Nephron (organoid): ENCODE measurements around the gene TBC1D25.
"Not testable (repeated sequence)": the region's sequence is repeated elsewhere in the genome, so short reads cannot be mapped to it uniquely, and the experiment has no call there.

Source experiments
- H3K27ac Mint-ChIP-seq, 3 experiments: 2 replicates each; pipeline ENCODE4 v1.8.0; 2020; ENCODE audit warnings: mixed read lengths in 3 of 3, mild to moderate bottlenecking in 2 of 3, moderate library complexity in 1 of 3
- H3K27me3 Mint-ChIP-seq: 2 replicates; pipeline ENCODE4 v1.8.0; 2021; ENCODE audit warnings: low read depth, mild to moderate bottlenecking, moderate library complexity, mixed read lengths
- H3K36me3 Mint-ChIP-seq: 2 replicates; pipeline ENCODE4 v1.8.0; 2020; ENCODE audit warnings: low read depth, mixed read lengths
- H3K4me1 Mint-ChIP-seq: 2 replicates; pipeline ENCODE4 v1.8.0; 2020; ENCODE audit warnings: mixed read lengths
- H3K4me3 Mint-ChIP-seq, 3 experiments: 2 replicates each; pipeline ENCODE4 v1.8.0; 2020; ENCODE audit warnings: mild to moderate bottlenecking in 3 of 3, mixed read lengths in 3 of 3, moderate library complexity in 2 of 3
- H3K9me3 Mint-ChIP-seq: 2 replicates; pipeline ENCODE4 v1.8.0; 2020; ENCODE audit warnings: mixed read lengths
- TF ChIP-seq, protein P1 (sequence below), 3 experiments: fragments of 200-600 bp; sonication (generic); IDR thresholded peaks; one replicate each; pipeline ENCODE4 v1.5.0; 2021; ENCODE audit warnings: antibody characterized with exemption in 3 of 3; ENCODE audit not compliant: unreplicated experiment in 3 of 3

The TBC1D25 gene

GRCh38 chrX:48522291-48522690 lies 17.2 kb upstream of the TBC1D25 start:
- H3K27me3 Mint-ChIP-seq = no peaks in the 10 kb centered on the region
- peak overlapping the region; percentile 90 to 94 (median 93) for H3K4me3 Mint-ChIP-seq
- H3K27ac Mint-ChIP-seq = peak overlapping the region; percentile 81 to 90 (median 86)
- peaks cover 10% of the 10 kb centered on the region for H3K36me3 Mint-ChIP-seq
- no peaks in the 10 kb centered on the region for H3K4me1 Mint-ChIP-seq
- TF ChIP-seq, protein P1, sequence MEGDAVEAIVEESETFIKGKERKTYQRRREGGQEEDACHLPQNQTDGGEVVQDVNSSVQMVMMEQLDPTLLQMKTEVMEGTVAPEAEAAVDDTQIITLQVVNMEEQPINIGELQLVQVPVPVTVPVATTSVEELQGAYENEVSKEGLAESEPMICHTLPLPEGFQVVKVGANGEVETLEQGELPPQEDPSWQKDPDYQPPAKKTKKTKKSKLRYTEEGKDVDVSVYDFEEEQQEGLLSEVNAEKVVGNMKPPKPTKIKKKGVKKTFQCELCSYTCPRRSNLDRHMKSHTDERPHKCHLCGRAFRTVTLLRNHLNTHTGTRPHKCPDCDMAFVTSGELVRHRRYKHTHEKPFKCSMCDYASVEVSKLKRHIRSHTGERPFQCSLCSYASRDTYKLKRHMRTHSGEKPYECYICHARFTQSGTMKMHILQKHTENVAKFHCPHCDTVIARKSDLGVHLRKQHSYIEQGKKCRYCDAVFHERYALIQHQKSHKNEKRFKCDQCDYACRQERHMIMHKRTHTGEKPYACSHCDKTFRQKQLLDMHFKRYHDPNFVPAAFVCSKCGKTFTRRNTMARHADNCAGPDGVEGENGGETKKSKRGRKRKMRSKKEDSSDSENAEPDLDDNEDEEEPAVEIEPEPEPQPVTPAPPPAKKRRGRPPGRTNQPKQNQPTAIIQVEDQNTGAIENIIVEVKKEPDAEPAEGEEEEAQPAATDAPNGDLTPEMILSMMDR (IDR thresholded peaks at IDR 0.05; ENCODE audit: unreplicated experiment in 3 of 3) = no peak
- H3K9me3 Mint-ChIP-seq = peaks cover 11% of the 10 kb centered on the region

- Mint-ChIP-seq H3K4me3 (peak overlapping the region; percentile 71 to 76 (median 73)), H3K9me3 (peaks cover 14% of the 10 kb centered on the region), H3K4me1 (no peaks in the 10 kb centered on the region), H3K27me3 (no peaks in the 10 kb centered on the region), H3K36me3 (peaks cover 21% of the 10 kb centered on the region), H3K27ac (peak overlapping the region in 2 of 3 experiments; percentile 30 to 70)
- TF ChIP-seq, protein P1 (IDR thresholded peaks at IDR 0.05; ENCODE audit: unreplicated experiment in 3 of 3) = no peak
These were observed 15.8 kb upstream of the TBC1D25 start for GRCh38 chrX:48523682-48524081.

DNA sequence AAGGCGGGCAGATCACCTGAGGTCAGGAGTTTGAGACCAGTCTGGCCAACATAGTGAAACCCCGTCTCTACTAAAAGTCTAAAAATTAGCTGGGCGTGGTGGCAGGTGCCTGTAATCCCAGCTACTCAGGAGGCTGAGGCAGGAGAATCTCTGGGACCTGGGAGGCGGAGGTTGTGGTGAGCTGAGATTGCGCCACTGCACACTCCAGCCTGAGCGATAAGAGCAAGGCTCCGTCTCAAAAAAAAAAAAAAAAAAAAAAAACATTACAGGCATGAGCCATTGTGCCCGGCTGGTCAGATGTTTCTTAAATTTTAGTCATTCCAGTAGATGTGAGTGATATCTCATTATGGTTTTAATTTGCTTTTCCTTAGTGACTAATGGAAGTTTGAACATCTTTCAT lies 13.7 kb upstream of the TBC1D25 start:
- H3K36me3 Mint-ChIP-seq = peaks cover 23% of the 10 kb centered on the region
- peaks cover 11% of the 10 kb centered on the region for H3K9me3 Mint-ChIP-seq
- H3K4me1 Mint-ChIP-seq, H3K27ac Mint-ChIP-seq, H3K27me3 Mint-ChIP-seq, H3K4me3 Mint-ChIP-seq: not testable (repeated sequence)

DNA sequence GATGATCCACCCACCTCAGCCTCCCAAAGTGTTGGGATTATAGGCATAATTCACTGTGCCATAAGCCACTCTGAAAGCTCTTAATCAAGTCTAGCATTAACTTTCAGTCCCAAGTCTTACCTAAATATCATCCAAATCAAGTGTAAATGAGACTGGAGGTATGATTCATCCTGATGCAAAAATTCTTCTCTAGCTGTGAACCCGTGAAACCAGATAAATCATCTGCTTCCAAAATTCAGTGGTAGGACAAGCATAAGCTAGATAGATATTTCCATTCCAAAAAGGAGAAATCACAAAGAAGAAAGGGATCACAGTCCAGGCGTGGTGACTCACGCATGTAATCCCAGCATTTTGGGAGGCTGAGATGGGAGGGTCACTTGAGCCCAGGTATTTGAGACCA lies 8.8 kb upstream of the TBC1D25 start:
- no peak overlapping the region for H3K4me3 Mint-ChIP-seq
- TF ChIP-seq, protein P1 (IDR thresholded peaks at IDR 0.05; ENCODE audit: unreplicated experiment in 3 of 3) = no peak
- no peaks in the 10 kb centered on the region for H3K27me3 Mint-ChIP-seq
- H3K36me3 Mint-ChIP-seq = peaks cover 25% of the 10 kb centered on the region
- no peaks in the 10 kb centered on the region for H3K4me1 Mint-ChIP-seq
- H3K9me3 Mint-ChIP-seq = peaks cover 26% of the 10 kb centered on the region
- no peak overlapping the region for H3K27ac Mint-ChIP-seq

GRCh38 chrX:48531358-48531959 lies 8.1 kb upstream of the TBC1D25 start:
- TF ChIP-seq, protein P1 (IDR thresholded peaks at IDR 0.05; ENCODE audit: unreplicated experiment in 3 of 3) = no peak
- peaks cover 24% of the 10 kb centered on the region for H3K36me3 Mint-ChIP-seq
- no peaks in the 10 kb centered on the region for H3K4me1 Mint-ChIP-seq
- H3K27ac Mint-ChIP-seq = no peak overlapping the region
- no peak overlapping the region for H3K4me3 Mint-ChIP-seq
- peaks cover 26% of the 10 kb centered on the region for H3K9me3 Mint-ChIP-seq
- no peaks in the 10 kb centered on the region for H3K27me3 Mint-ChIP-seq

GRCh38 chrX:48532161-48532560 lies 7.4 kb upstream of the TBC1D25 start:
- peaks cover 24% of the 10 kb centered on the region for H3K9me3 Mint-ChIP-seq
- no peak overlapping the region for H3K27ac Mint-ChIP-seq
- peaks cover 20% of the 10 kb centered on the region for H3K36me3 Mint-ChIP-seq
- TF ChIP-seq, protein P1 (IDR thresholded peaks at IDR 0.05; ENCODE audit: unreplicated experiment in 3 of 3) = no peak
- no peaks in the 10 kb centered on the region for H3K27me3 Mint-ChIP-seq
- no peak overlapping the region for H3K4me3 Mint-ChIP-seq
- no peaks in the 10 kb centered on the region for H3K4me1 Mint-ChIP-seq
